ENCODE results near the gene ACTR1B. TPM values are rescaled to one million over a fixed set of nuclear protein-coding genes. Genes with fewer than 3 reads are reported as not detected.

Gene ACTR1B
- total RNA-seq, 6 experiments from 2014 or later = 63.9 to 76.2 (median 69.2) TPM

GRCh38 chr2:97702731-97703470, 39.1 kb upstream of the ACTR1B start:
- peaks cover 22% of the 10 kb centered on the region for H3K27me3 Mint-ChIP-seq (ENCODE audit: insufficient read depth)
- H3K36me3 Mint-ChIP-seq (ENCODE audit: low read depth) = no peaks in the 10 kb centered on the region
- no peak for TF ChIP-seq CTCF (IDR thresholded peaks at IDR 0.05)
- H3K9me3 Mint-ChIP-seq = no peaks in the 10 kb centered on the region
- no peak overlapping the region for H3K4me3 Mint-ChIP-seq
- no peak overlapping the region for H3K27ac Mint-ChIP-seq
- H3K4me1 Mint-ChIP-seq (ENCODE audit: low read depth) = no peaks in the 10 kb centered on the region
- no peak for DNase-seq

DNA sequence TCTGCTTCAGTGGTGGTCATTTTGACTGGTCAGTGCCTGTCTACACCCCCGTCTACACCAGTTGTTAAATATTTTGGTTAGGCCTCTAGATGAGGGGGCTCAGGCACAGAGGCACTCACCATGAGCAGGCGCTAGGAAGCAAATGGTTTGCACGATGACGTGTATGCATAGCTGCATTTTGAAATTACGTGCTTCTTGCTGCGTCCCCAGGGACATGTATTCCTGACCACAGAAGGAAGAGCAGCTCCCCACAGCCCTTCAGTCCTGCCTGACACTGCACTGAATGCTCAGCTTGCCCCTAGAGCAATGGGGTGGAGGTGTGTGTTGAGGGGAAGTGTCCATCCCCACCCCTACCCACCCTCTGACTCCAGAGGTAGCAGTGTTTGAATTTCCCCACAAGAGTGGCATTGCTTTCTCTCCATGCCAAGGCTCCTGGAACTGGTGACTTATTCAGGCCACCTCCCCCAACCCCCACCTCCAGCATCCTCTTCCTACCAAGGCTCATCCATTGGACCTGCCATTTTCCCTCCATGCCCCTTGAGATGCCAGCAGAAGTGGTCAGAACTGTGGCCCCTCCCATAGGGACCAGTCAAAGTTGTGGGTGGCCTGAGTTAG, 38.1 kb upstream of the ACTR1B start:
- Mint-ChIP-seq H3K27ac (no peak overlapping the region), H3K36me3 (ENCODE audit: low read depth) (no peaks in the 10 kb centered on the region), H3K27me3 (ENCODE audit: insufficient read depth) (peaks cover 22% of the 10 kb centered on the region), H3K4me3 (no peak overlapping the region), H3K9me3 (no peaks in the 10 kb centered on the region), H3K4me1 (ENCODE audit: low read depth) (peaks cover 5% of the 10 kb centered on the region)
- no peak for DNase-seq
- TF ChIP-seq CTCF (IDR thresholded peaks at IDR 0.05) = no peak

DNA sequence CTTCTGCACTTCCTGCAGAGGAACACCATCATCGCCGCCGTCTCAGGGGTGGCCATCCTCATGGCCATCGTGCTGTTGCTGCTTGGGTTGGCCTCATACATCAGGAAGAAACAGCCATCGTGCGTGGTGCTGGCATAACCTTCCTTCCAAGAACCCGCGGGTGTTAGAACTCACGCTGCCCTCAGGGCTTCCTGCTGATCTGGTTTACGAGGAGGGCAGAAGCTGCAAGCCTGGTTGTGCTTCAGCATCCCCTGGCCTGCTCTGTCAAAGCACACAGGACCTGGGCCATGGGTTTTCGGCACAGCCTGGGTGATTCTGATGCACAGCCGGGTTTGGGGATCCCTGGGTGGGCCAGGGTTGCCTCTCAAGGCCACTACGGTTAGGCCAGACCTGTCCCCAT, 37.3 kb upstream of the ACTR1B start:
- Mint-ChIP-seq H3K36me3 (ENCODE audit: low read depth) (no peaks in the 10 kb centered on the region), H3K27me3 (ENCODE audit: insufficient read depth) (peaks cover 20% of the 10 kb centered on the region), H3K27ac (no peak overlapping the region), H3K4me1 (ENCODE audit: low read depth) (peaks cover 8% of the 10 kb centered on the region), H3K4me3 (no peak overlapping the region), H3K9me3 (no peaks in the 10 kb centered on the region)
- DNase-seq = no peak
- no peak for TF ChIP-seq CTCF (IDR thresholded peaks at IDR 0.05)

DNA sequence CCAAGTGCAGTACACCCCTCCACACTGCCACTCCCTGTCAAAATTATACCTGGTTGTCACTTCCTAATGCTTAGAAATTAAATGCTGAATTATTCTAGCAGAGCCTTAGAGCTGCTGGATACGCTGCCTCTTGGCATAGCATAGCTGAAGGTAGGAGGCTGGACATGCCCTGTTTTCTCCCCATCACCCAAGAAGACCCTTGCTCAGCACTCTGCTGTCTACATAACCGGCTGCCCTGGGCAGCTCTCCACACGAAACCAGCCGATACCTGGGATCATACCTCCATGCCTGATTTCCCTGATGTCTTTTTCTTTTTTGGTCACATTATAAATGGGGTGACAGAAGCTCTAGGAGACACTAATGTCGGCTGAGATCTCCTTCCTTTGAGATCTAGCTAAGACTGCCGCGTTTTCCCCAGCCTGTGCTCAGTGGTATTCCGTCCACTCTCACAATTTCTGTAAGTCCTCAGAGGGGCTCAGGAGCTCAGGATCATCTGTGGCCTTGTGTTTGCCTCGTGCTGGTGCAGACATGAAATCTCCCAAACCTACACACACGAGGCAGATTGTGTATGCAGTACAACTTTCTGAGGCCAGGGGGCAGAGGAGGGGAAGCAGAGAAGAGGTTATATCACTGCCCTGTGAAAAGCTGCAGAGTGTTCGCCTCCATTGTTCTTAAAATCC, 36.1 kb upstream of the ACTR1B start:
- no peaks in the 10 kb centered on the region for H3K36me3 Mint-ChIP-seq (ENCODE audit: low read depth)
- H3K9me3 Mint-ChIP-seq = no peaks in the 10 kb centered on the region
- H3K4me3 Mint-ChIP-seq = no peak overlapping the region
- H3K4me1 Mint-ChIP-seq (ENCODE audit: low read depth) = peaks cover 8% of the 10 kb centered on the region
- no peak overlapping the region for H3K27ac Mint-ChIP-seq
- peaks cover 22% of the 10 kb centered on the region for H3K27me3 Mint-ChIP-seq (ENCODE audit: insufficient read depth)
- peak; percentile 78 for TF ChIP-seq CTCF (IDR thresholded peaks at IDR 0.05)
- DNase-seq = peak; percentile 60

- no peak for TF ChIP-seq CTCF (IDR thresholded peaks at IDR 0.05)
- H3K4me1 Mint-ChIP-seq (ENCODE audit: low read depth) = peaks cover 8% of the 10 kb centered on the region
- no peak for DNase-seq
- no peaks in the 10 kb centered on the region for H3K36me3 Mint-ChIP-seq (ENCODE audit: low read depth)
- H3K27me3 Mint-ChIP-seq (ENCODE audit: insufficient read depth) = peaks cover 21% of the 10 kb centered on the region
- H3K4me3 Mint-ChIP-seq = no peak overlapping the region
- no peaks in the 10 kb centered on the region for H3K9me3 Mint-ChIP-seq
- no peak overlapping the region for H3K27ac Mint-ChIP-seq
Observed at GRCh38 chr2:97698530-97698929, 34.7 kb upstream of the ACTR1B start.

Data from HFFc6 (cell line).